Measurements from ENCODE around the gene PRDX5.
A peak's percentile ranks its signal among the peaks of the same experiment; 100 is the strongest.

Gene PRDX5

GRCh38 chr11:64290352-64291261 lies 27.3 kb upstream of the PRDX5 start:
- no peak for DNase-seq

GRCh38 chr11:64291262-64291751 lies 26.6 kb upstream of the PRDX5 start, which contains the start of gene KCNK4:
Gene KCNK4, plus strand, starts transcription at chr11:64291302. Its CDS starts 1,717 bp downstream, at chr11:64293019.
- no peak for DNase-seq

GRCh38 chr11:64291752-64292459 lies 26.0 kb upstream of the PRDX5 start:
- DNase-seq, result no peak

GRCh38 chr11:64292460-64293254 lies 25.3 kb upstream of the PRDX5 start:
- DNase-seq, result no peak

- DNase-seq, result no peak
Observed at GRCh38 chr11:64294774-64295173, 23.1 kb upstream of the PRDX5 start.

- no peak for DNase-seq
Observed at GRCh38 chr11:64295760-64296159, 22.2 kb upstream of the PRDX5 start.

- no peak for DNase-seq
Observed at GRCh38 chr11:64296236-64296635, 21.7 kb upstream of the PRDX5 start.

GRCh38 chr11:64296830-64297698 lies 20.9 kb upstream of the PRDX5 start:
- DNase-seq, result no peak

- no peak for DNase-seq
Observed at GRCh38 chr11:64297699-64298358, 20.1 kb upstream of the PRDX5 start.

GRCh38 chr11:64298966-64299846 lies 18.7 kb upstream of the PRDX5 start:
- no peak for DNase-seq

GRCh38 chr11:64299847-64300648 lies 17.9 kb upstream of the PRDX5 start, which contains the start of gene CATSPERZ:
Gene CATSPERZ, plus strand, starts transcription at chr11:64300358. Its CDS starts 53 bp downstream, at chr11:64300411.
- DNase-seq, result no peak

- DNase-seq, result no peak
Observed at GRCh38 chr11:64303109-64304031, 14.6 kb upstream of the PRDX5 start.

- no peak for DNase-seq
Observed at GRCh38 chr11:64304032-64304315, 13.9 kb upstream of the PRDX5 start.

- DNase-seq, result peak; percentile 96
Observed at GRCh38 chr11:64304316-64305072, 13.4 kb upstream of the PRDX5 start.

GRCh38 chr11:64305075-64305690 lies 12.7 kb upstream of the PRDX5 start, which contains the start of gene ESRRA:
Gene ESRRA, plus strand, starts transcription at chr11:64305524. Its CDS starts 1,656 bp downstream, at chr11:64307180.
- peak; percentile 100 for DNase-seq

GRCh38 chr11:64305691-64306562 lies 12.0 kb upstream of the PRDX5 start:
- DNase-seq, result peak; percentile 72
